Hepatocyte (in vitro differentiated cells): ENCODE results near the gene SNRNP70.
"Not testable (repeated sequence)": the region's sequence is repeated elsewhere in the genome, so short reads cannot be mapped to it uniquely, and the experiment has no call there.

ENCODE experiments used
- EZH2phosphoT487 ChIP-seq: fragments of 200-600 bp; sonication (generic); IDR thresholded peaks from one replicate; pipeline ENCODE4 v1.6.1; 2018; ENCODE audit warnings: antibody characterized with exemption, mild to moderate bottlenecking, low read depth, moderate library complexity; ENCODE audit not compliant: unreplicated experiment, severe bottlenecking
- TF ChIP-seq, protein P1 (sequence below): fragments of 200-600 bp; sonication (generic); IDR thresholded peaks from 2 replicates; pipeline ENCODE4 v1.5.1; 2016; ENCODE audit warnings: antibody characterized with exemption, mild to moderate bottlenecking; ENCODE audit not compliant: poor library complexity

GRCh38 chr19:49127225-49127624 is 42.0 kb downstream of the SNRNP70 start:
- TF ChIP-seq, protein P1, sequence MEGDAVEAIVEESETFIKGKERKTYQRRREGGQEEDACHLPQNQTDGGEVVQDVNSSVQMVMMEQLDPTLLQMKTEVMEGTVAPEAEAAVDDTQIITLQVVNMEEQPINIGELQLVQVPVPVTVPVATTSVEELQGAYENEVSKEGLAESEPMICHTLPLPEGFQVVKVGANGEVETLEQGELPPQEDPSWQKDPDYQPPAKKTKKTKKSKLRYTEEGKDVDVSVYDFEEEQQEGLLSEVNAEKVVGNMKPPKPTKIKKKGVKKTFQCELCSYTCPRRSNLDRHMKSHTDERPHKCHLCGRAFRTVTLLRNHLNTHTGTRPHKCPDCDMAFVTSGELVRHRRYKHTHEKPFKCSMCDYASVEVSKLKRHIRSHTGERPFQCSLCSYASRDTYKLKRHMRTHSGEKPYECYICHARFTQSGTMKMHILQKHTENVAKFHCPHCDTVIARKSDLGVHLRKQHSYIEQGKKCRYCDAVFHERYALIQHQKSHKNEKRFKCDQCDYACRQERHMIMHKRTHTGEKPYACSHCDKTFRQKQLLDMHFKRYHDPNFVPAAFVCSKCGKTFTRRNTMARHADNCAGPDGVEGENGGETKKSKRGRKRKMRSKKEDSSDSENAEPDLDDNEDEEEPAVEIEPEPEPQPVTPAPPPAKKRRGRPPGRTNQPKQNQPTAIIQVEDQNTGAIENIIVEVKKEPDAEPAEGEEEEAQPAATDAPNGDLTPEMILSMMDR, result not testable (repeated sequence)
- not testable (repeated sequence) for TF ChIP-seq EZH2phosphoT487
